MM.1S (cell line): ENCODE data around the gene R3HDM4.

Experiments used
- CTCF ChIP-seq: fragments of 300-600 bp; sonication (generic); IDR thresholded peaks from 2 replicates; pipeline ENCODE4 v1.5.1; 2016; ENCODE audit warnings: antibody characterized with exemption, low read length, mixed read lengths
- EZH2 ChIP-seq: fragments of 300-600 bp; sonication (generic); optimal IDR thresholded peaks from 2 replicates; pipeline ENCODE3; 2017; ENCODE audit warnings: low read depth, mild to moderate bottlenecking, antibody characterized with exemption, low read length, mixed read lengths

DNA sequence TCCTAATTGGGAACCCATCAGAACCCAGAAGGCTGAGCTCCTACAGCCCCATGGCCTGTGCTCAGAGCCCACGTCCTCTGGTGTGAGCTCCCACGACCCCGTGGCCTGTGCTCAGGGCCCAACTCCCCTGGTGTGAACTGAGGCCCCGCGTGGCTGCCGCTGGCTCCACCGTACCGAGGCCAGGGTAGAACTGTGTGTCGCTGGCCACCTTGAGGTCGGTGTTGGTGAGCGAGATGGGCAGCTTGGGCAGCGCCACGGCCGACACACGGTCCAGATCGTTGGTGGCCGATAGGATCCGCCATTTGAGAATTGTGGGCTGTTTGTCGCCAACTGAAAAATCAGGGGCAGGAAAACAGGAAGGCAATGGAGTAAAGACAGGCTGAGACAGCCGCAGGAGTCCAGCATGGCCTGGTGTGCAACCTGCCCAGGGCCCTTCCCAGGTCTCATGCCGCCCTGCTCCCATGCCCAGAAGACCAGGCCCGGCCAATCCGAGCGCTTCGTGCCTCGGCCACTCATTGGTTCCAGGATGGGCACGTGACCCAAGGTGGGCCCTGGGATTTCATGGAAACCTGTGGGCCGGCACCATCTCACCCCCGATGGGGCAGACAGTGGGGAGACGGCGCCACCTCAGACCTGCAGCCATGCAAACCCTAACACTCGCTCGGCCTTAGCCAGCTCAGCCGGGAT lies 31.5 kb downstream of the R3HDM4 start:
- TF ChIP-seq CTCF (no peak), EZH2 (no peak)
